GM12875 (cell line): ENCODE measurements around the gene UGGT2.
A peak's percentile ranks its signal among the peaks of the same experiment; 100 is the strongest.

Experiments
- H3K4me3 ChIP-seq: one replicate; pipeline ENCODE4 v1.5.1; 2011; ENCODE audit warnings: low read depth, low read length, control low read depth
- CTCF ChIP-seq: IDR thresholded peaks from 2 replicates; pipeline ENCODE4 v1.5.1; 2011; ENCODE audit warnings: low read depth, mild to moderate bottlenecking, control low read depth, inconsistent platforms, low read length, moderate library complexity, borderline replicate concordance; ENCODE audit not compliant: insufficient read depth

The UGGT2 gene

GRCh38 chr13:96053003-96053703, at the start of gene UGGT2:
Gene UGGT2, minus strand, starts transcription at chr13:96053401. Its CDS starts 89 bp downstream, at chr13:96053312.
- no peak for TF ChIP-seq CTCF
- peak within 1 kb of the TSS; percentile 85 for H3K4me3 ChIP-seq

GRCh38 chr13:96100457-96101220, 47.4 kb upstream of the UGGT2 start:
- no peak overlapping the region for H3K4me3 ChIP-seq
- TF ChIP-seq CTCF = no peak

GRCh38 chr13:96093296-96094006, 40.2 kb upstream of the UGGT2 start:
- TF ChIP-seq CTCF = no peak
- H3K4me3 ChIP-seq = no peak overlapping the region

- TF ChIP-seq CTCF = no peak
- H3K4me3 ChIP-seq = no peak overlapping the region
Observed at GRCh38 chr13:96091164-96092117, 38.2 kb upstream of the UGGT2 start.

- peak overlapping the region; percentile 39 for H3K4me3 ChIP-seq
- TF ChIP-seq CTCF = no peak
Observed at GRCh38 chr13:96090240-96091101, 37.3 kb upstream of the UGGT2 start.
